ENCODE results near the gene RNF25.

The RNF25 gene

DNA sequence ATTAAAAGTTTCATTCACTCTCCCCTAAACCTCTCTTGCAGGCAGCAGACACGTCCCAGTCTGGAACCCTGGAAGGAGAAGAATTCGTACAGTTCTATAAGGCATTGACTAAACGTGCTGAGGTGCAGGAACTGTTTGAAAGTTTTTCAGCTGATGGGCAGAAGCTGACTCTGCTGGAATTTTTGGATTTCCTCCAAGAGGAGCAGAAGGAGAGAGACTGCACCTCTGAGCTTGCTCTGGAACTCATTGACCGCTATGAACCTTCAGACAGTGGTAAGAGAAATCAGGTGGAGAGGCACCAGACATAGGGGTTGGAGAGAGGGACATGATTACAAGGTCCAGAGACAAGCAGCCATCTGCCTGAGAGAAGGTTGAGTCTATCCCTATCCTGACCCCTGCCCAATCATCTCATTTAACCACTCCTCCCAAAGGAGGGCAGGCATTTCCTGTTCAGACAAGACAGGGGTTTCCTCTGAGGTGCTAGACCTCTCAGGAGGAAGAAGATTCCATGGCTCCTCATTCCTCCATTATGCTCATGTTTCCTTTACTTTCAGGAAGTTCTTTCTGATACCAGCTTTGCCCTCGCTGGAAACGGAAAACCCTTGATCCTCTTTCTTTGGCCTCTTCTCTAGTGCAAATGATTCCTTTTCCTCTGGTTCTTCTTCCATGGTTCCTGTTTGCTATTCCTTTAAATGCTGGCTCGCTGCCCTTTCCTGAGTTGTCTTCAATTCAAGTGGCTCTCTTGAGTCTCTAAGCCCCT lies 49.0 kb downstream of the RNF25 start:
- DNase-seq, result no peak

GRCh38 chr2:218621007-218621406 lies 50.8 kb downstream of the RNF25 start:
- no peak for DNase-seq

DNA sequence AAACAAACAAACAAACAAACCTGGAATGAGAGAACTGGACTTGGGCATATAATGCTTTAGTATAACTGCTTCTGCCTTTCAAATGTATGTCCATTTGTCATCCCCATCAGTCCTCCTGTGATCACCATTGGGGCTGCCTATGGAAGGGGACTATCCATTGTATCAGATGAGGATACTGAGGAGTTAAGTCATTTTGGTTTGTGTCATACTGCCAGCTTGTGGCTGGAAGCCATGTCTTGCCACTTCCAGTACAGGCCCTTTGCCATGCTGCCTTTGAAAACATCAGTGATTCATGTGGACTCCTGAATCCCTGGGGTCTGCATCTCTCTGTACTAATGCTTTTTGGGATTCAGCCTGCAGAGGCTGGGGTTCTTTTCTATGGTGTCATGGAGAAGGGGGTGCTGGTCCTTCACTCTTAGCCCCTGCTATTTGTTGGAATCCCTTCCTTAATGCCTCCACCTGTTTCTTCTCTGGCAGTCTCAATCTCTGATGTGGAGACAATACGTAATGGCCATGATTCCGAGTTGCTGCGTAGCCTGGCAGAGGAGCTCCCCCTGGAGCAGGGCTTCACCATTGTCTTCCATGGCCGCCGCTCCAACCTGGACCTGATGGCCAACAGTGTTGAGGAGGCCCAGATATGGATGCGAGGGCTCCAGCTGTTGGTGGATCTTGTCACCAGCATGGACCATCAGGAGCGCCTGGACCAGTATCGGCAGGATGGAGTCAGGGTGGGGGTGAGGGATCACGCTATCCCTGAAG lies 53.5 kb downstream of the RNF25 start:
- DNase-seq, result no peak

DNA sequence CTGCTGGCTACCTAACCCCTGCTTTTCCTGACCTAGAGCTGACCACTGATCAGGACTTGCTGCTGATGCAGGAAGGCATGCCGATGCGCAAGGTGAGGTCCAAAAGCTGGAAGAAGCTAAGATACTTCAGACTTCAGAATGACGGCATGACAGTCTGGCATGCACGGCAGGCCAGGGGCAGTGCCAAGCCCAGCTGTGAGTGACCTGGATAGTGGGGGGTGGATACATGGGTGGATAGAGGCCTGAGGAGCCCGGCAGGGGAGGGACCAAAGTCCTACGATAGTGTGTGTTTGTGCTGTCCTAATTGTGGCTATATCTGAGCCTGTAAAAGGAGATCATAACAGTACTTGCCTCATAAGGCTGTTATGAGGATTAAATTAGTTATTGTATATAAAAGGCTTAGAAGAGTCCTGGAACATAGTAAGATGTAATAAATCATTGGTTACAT lies 55.9 kb downstream of the RNF25 start:
- no peak for DNase-seq
